Astrocyte of the cerebellum (primary cell): ENCODE measurements around the gene CHN2.
"Not testable (repeated sequence)": the region's sequence is repeated elsewhere in the genome, so short reads cannot be mapped to it uniquely, and the experiment has no call there.

Source experiments
- DNase-seq: peaks from one replicate; pipeline ENCODE4 v3.0.0-alpha.2; 2011; ENCODE audit warnings: low read depth
- H3K4me3 ChIP-seq: 2 replicates; pipeline ENCODE4 v1.5.1; 2011; ENCODE audit warnings: mild to moderate bottlenecking, low read depth, low read length, moderate library complexity
- CTCF ChIP-seq: IDR thresholded peaks from 2 replicates; pipeline ENCODE4 v1.5.1; 2012; ENCODE audit warnings: low read length, low read depth, moderate library complexity, mild to moderate bottlenecking; ENCODE audit errors: missing control alignments
- in situ Hi-C: cut with HindIII; loops from 2 replicates; pipeline ENCODE4 v1.10.0; 2017; ENCODE audit warnings: low sequenced_read_pairs

CHN2 gene

DNA sequence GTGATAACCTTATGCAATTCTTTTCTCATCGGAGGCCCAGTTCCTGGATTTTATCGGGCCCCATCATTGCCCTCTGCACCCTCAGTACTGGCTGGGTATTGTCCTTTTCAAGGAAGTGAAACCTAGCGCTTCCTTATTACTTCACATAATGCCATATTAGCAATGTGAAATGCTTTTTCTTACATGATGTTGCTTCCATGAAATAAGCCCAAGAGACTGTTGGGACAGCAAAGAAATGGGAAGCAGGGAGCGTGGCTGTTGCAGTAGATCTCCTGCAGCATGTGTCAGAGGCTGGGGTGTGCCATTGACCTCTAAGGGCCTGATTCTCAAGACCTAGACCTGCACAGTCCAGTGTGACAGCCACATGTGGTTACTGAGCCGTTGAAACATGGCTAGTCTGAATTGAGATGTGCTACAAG, 8.1 kb downstream of the CHN2 start:
- no peak for TF ChIP-seq CTCF
- no peak overlapping the region for H3K4me3 ChIP-seq
- in situ Hi-C loops: no loop called here
- no peak for DNase-seq

DNA sequence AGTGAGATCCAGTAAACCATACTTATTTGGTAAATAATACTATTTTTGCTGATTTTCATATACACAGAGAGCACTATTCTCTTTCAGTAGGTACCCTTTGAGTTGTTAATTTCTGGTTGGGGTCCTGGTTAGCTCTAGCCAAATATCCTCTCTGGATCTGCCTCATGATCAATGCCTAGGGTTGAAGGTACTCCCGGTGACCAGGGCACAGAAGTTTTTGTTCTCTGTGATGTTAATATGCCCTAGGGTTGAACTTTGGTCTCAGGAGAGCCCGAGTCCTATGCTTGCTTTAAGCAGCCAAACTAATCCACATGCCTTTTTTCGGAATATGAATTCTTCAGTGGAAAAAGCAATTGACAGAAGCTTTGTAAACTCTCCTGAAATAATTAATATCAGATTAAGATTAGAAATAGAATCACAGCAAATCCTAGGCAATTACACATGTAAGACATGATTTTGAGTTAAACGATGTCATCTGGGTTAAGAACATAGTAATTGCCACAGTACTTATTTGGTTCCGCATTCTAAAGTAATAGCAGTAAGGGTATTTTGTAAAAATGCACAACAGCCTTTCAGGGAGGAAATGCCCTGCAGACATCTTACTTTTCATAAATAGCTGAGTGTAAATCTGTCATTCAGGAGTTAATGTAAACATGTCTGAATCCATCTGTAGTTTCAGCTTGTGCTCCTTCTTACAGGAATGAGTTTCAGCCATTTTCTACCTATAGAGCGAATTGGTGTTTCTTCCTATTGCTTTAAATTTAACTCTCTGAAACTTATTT, 10.1 kb downstream of the CHN2 start:
- DNase-seq: no peak
- no peak for TF ChIP-seq CTCF
- H3K4me3 ChIP-seq: no peak overlapping the region
- in situ Hi-C loops: no loop called here

DNA sequence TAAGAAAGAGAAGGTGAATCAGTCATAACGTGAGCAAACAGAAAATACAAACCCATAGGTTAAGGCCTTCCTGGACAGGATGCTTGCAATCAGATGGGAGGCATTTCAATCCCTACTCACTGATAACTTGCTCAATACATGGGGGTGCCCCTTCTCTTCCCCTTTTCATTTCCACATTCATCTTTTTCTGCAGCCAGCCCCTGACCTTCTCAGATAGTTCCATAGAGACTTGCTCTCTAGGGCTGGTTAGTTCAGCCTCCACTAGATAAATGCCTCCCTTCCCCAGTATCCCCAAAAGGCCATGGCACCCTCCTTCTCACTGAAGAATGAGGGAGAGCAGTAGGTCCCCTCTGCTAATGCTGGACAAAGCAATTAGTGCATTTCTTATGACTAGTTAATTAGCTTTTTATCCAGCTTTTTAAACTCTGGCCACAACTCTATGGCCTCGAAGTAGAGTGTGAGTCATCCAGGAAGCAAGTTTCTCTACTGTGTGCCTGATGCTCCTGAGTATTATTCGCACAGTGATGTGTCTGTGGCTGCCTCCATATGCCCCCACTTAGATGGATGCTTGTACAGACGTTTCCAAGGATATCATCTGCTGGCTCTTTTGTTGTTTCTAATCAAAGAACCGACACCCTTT, 12.7 kb downstream of the CHN2 start:
- no peak for TF ChIP-seq CTCF
- no peak overlapping the region for H3K4me3 ChIP-seq
- in situ Hi-C loops: no loop called here
- no peak for DNase-seq

DNA sequence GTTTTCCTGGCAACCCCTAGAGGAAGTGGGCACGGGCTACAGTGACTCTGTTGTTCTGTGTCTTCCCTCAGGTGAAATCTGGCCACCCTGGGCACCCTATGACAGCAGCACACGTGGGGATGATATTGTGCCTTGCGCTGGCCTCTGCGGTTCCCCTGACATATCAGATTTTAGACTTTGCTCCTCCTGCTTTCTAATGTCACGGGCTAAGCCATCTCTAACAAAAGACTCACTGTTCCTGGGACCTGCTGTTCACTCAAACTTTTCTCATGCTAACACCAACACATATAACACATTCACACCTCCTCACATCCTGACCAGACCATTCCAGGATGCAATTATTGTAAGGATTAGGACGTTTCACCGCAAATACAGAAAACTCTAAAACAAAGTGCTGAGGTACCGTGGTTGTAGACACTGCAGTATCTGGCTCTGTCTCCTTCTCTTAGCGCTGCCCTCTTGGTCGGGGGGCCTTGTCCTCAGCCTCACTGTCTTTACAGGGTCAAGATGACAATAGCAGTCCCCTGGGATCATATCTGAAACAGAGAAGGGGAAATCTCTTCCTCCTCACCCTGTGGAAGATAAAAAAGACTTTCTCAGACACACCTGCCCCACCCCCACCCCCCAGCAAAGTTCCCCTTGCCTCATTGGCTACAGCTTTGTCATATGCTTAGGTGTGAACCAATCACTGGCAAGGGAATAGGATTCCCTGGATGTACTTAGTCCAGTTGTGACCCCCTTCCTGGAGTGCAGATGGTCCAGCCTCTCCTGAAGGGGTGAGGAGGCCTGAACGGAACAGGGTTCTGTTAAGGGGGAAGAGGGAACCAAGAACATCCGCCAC, 14.1 kb downstream of the CHN2 start:
- DNase-seq: no peak
- H3K4me3 ChIP-seq: no peak overlapping the region
- in situ Hi-C loops: no loop called here
- no peak for TF ChIP-seq CTCF

DNA sequence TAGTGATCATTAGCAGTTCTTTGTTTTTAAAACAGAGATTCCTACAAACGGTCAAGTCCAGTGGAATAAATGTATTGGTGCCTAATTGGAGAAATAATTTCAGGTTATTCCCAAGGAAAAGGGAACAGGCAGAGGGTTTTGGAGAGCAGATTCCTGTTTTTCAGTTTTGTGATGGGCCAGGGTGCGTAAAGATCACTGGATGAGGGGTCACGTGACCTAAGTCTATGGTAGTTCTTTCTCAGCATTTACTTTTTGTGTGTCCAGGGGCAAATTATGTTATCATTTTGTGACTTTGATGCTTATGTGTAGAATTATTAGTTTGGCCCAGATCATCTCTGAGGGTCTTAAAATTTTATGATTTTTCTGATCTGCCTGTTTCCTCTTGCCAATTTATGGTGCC, 15.2 kb downstream of the CHN2 start:
- no peak for TF ChIP-seq CTCF
- in situ Hi-C loops: no loop called here
- DNase-seq: no peak
- H3K4me3 ChIP-seq: no peak overlapping the region

DNA sequence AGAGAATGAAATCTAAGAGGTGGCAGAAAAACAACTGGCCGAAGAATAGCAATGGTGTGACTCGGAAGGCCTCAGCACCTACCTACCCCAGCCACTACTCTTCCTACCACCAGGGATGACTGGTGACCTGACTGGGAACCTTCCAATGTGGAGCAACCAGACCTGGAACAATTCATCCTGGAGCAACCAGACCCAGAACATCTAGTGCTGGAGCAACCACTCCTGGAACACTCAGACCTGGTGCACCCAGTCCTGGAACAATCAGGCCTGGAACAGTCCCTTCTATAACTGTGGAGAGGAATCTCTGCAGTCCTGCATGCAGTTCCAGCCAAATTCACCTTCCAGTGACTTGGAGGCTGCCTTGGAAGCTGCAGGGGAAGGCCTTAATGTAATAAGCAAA, 18.2 kb downstream of the CHN2 start:
- in situ Hi-C loops, DNase-seq, H3K4me3 ChIP-seq: not testable (repeated sequence)
